ENCODE data around the gene KCNMA1.
A peak's percentile ranks its signal among the peaks of the same experiment; 100 is the strongest.

The KCNMA1 gene

GRCh38 chr10:77393821-77394501 is 243.6 kb downstream of the KCNMA1 start:
- no peak overlapping the region for H3K4me3 ChIP-seq (replicated peaks; ENCODE audit: low read depth, low read length)
- no peaks in the 10 kb centered on the region for H3K27me3 ChIP-seq (replicated peaks; ENCODE audit: control insufficient read depth, insufficient read depth, low read length)
- DNase-seq (ENCODE audit: extremely low read depth, insufficient read length) = no peak
- TF ChIP-seq CTCF (IDR thresholded peaks at IDR 0.05; ENCODE audit: insufficient read depth, low read length, poor library complexity, severe bottlenecking) = no peak
- no peaks in the 10 kb centered on the region for H3K36me3 ChIP-seq (ENCODE audit: control insufficient read depth, insufficient read depth, low read length)

GRCh38 chr10:77393411-77393810 is 244.2 kb downstream of the KCNMA1 start:
- TF ChIP-seq CTCF (IDR thresholded peaks at IDR 0.05; ENCODE audit: insufficient read depth, low read length, poor library complexity, severe bottlenecking) = no peak
- no peaks in the 10 kb centered on the region for H3K27me3 ChIP-seq (replicated peaks; ENCODE audit: control insufficient read depth, insufficient read depth, low read length)
- H3K36me3 ChIP-seq (ENCODE audit: control insufficient read depth, insufficient read depth, low read length) = no peaks in the 10 kb centered on the region
- DNase-seq (ENCODE audit: extremely low read depth, insufficient read length) = no peak
- no peak overlapping the region for H3K4me3 ChIP-seq (replicated peaks; ENCODE audit: low read depth, low read length)

- Histone ChIP-seq H3K27me3 (replicated peaks; ENCODE audit: control insufficient read depth, insufficient read depth, low read length) (no peaks in the 10 kb centered on the region), H3K4me3 (replicated peaks; ENCODE audit: low read depth, low read length) (no peak overlapping the region), H3K36me3 (ENCODE audit: control insufficient read depth, insufficient read depth, low read length) (no peaks in the 10 kb centered on the region)
- DNase-seq (ENCODE audit: extremely low read depth, insufficient read length) = no peak
- TF ChIP-seq CTCF (IDR thresholded peaks at IDR 0.05; ENCODE audit: insufficient read depth, low read length, poor library complexity, severe bottlenecking) = no peak
Measured at GRCh38 chr10:77392851-77393250, 244.8 kb downstream of the KCNMA1 start.

- Histone ChIP-seq H3K27me3 (replicated peaks; ENCODE audit: control insufficient read depth, insufficient read depth, low read length) (no peaks in the 10 kb centered on the region), H3K36me3 (ENCODE audit: control insufficient read depth, insufficient read depth, low read length) (no peaks in the 10 kb centered on the region), H3K4me3 (replicated peaks; ENCODE audit: low read depth, low read length) (no peak overlapping the region)
- TF ChIP-seq CTCF (IDR thresholded peaks at IDR 0.05; ENCODE audit: insufficient read depth, low read length, poor library complexity, severe bottlenecking) = no peak
- no peak for DNase-seq (ENCODE audit: extremely low read depth, insufficient read length)
Measured at GRCh38 chr10:77392236-77392721, 245.3 kb downstream of the KCNMA1 start.

- no peak overlapping the region for H3K4me3 ChIP-seq (replicated peaks; ENCODE audit: low read depth, low read length)
- no peaks in the 10 kb centered on the region for H3K36me3 ChIP-seq (ENCODE audit: control insufficient read depth, insufficient read depth, low read length)
- DNase-seq (ENCODE audit: extremely low read depth, insufficient read length) = no peak
- H3K27me3 ChIP-seq (replicated peaks; ENCODE audit: control insufficient read depth, insufficient read depth, low read length) = no peaks in the 10 kb centered on the region
- TF ChIP-seq CTCF (IDR thresholded peaks at IDR 0.05; ENCODE audit: insufficient read depth, low read length, poor library complexity, severe bottlenecking) = peak; percentile 68
Measured at GRCh38 chr10:77391605-77392235, 245.9 kb downstream of the KCNMA1 start.
